DMS53 treated with DMSO at 0.1 percent for 48 hours (cell line): ENCODE results near the gene CHKB.
"Not testable (repeated sequence)": the region's sequence is repeated elsewhere in the genome, so short reads cannot be mapped to it uniquely, and the experiment has no call there.

ENCODE experiments used
- DNase-seq: peaks from one replicate; lab custom pipeline; 2025; ENCODE audit not compliant: unreplicated experiment; lab: John Stamatoyannopoulos, UW

CHKB gene

DNA sequence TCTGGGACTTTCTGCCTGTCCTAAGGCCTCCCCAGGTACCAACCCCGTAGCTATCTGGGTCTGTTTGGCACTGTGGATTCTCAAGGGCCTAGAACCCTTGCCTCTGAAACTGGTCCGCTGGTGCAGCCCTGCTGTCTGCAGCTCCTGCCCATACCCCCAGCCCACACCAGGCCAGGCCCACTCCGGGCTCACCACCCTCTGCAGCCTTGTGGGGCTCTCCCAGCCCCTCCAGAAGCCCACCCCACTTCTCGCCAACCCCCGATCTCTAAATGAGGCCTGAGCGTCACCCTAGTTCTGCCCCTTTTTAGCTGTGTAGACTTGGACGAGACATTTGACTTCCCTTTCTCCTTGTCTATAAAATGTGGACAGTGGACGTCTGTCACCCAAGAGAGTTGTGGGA, 32.3 kb downstream of the CHKB start:
- DNase-seq, result no peak

DNA sequence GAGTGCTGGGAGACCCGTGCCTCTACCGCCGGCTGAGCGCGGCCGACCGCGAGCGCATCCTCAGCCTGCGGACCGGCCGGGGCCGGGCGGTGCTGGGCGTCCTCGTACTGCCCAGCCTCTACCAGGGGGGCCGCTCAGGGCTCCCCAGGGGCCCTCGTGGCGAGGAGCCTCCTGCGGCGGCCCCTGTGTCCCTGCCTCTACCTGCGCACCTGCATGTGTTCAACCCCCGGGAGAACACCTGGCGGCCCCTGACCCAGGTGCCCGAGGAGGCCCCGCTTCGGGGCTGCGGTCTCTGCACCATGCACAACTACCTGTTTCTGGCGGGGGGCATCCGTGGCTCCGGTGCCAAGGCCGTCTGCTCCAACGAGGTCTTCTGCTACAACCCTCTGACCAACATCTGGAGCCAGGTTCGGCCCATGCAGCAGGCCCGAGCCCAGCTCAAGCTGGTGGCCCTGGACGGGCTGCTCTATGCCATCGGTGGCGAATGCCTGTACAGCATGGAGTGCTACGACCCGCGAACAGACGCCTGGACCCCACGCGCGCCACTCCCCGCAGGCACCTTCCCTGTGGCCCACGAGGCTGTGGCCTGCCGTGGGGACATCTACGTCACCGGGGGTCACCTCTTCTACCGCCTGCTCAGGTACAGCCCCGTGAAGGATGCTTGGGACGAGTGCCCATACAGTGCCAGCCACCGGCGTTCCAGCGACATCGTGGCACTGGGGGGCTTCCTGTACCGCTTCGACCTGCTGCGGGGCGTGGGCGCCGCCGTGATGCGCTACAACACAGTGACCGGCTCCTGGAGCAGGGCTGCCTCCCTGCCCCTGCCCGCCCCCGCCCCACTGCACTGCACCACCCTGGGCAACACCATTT, 33.5 kb downstream of the CHKB start:
- DNase-seq, result no peak

DNA sequence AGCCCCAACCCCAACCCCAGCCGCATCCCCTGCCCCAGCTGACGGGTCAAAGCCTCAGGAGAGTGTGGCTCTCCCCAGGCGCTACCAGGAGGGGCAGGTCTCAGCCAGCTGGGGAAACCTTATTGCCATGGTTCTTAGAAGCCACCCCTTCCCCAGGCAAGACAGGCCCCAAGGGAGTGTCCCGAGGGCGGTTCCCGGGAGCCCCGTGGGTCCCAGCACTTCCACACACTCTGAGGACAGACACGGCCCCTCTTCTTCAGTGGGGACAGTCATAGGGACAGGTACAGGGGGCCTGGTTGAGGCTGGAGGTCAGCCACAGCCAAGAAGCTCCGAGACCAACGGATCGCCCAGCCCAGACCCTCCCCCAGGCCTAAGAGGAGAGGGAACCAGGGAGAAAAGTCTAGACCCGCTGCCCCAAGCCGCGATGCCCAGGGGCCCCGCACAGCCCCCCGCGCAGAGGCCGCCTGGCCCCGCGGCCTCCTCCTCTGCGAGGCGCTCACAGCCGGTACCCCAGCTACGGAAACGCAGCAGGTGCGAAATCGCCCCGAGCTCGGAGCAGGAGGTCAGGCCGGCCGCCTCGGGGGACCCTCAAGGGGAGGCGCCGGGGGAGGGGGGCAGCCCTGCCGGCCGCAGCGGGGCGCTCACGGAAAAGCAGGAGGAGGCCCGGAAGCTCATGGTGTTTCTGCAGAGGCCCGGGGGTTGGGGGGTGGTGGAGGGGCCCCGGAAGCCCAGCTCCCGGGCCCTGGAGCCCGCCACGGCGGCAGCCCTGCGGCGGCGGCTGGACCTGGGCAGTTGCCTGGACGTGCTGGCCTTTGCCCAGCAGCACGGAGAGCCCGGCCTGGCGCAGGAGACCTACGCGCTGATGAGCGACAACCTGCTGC, 34.4 kb downstream of the CHKB start:
- no peak for DNase-seq

DNA sequence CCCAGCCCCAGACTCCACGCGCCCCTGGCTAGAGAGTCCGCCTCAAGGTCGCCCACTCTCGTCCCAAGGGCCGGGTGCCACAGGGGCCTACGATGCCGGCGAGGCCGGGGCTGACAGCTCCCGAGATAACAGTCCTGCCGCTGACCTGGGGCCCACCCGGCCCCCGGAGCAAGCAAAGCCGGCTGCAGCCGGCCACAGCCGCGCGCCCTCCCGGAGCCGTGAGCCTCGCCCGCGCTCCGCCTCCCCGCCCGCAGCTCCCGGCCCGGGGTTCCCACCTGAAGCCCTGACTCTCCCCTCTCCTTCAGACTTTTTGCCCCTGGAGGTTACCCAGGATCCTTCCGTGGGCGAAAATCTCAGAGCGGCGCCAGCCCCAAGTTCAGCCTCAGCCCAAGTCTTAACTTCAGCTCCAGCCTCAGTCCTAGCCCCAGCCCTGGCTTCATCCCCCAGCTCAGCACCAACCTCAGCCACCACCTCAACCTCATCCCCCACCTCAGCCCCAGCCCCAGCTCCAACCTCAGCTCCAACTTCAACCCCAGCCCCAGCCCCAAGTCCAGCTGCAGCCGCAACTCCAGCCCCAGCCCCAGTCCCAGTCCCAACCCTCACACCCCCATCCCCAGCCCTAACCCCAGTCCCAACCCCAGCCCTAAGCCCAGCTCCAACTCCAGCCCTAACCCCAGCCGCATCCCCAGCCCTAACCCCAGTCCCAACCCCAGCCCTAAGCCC, 35.2 kb downstream of the CHKB start:
- no peak for DNase-seq

- DNase-seq, result no peak
Measured at GRCh38 chr22:50546326-50547262, 36.1 kb downstream of the CHKB start.

DNA sequence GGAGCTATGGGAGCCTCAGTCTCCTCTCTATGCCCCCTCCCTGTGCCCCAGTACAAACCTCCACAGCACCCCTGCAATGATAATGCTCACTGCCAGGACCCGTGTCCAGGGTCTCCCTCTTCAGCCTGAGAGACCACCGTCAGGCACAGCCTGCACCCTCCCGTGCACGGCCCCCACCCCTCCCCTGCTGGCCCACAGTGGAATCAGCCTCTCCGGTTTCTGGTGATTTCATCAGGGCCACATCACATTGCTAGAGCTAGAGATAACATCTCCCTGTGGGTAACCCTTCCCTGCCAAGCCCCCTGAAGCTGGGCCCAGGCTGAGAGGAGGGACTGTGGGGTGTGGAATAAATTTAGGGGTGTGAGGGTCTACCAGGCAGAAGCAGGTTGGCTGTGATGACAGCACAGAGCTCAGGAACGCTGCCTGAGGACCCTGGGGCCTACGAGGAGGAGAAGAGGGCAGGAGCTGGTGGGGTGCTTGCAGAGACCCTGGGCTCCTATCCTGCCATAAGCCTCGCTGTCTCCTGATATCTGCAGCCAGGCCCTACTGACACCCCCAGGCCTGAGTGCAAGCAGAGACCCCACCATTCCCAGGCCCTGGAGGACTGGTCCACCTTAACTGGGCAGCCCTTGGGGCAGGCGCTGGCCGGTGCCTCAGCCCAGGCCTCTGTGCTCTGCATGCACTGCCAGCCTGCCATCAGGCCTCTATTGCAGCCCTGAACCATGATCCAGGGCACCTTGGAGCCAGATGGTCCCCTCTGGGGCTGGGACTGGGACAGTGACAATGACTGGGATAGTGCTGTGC, 36.9 kb downstream of the CHKB start, which contains the start of gene KLHDC7B:
KLHDC7B (plus strand) TSS at position 378 of the 804 bp plus-strand sequence; CDS start at position 723, 345 bp downstream.
- DNase-seq, result no peak

DNA sequence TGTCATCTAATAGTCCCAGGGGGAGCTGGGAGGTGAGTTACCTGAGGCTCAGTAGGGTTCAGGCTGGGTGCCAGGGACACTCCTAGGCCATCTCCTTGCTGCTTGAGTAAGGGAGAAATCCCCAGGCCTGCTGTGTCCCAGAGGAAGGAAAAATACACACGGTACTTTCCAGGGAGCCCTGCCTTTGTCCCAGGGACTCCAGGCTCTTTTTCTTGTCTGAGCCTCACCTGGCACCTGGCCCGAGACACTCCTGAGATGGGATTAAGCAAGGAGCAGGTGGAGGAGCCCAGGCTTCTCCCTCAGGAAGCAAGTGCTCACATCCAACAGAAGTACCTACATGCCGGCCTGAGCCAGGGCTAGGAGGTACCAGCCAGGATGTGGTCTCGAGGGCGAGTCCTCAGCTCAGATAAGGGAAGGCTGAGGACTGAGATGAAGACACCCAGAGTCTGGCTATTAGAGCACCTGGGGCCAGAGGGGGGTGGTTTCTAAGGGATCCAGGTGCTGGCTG, 37.8 kb downstream of the CHKB start:
- DNase-seq, result peak; percentile 18

GRCh38 chr22:50544078-50544745, 38.4 kb downstream of the CHKB start:
- DNase-seq, result peak; percentile 56

DNA sequence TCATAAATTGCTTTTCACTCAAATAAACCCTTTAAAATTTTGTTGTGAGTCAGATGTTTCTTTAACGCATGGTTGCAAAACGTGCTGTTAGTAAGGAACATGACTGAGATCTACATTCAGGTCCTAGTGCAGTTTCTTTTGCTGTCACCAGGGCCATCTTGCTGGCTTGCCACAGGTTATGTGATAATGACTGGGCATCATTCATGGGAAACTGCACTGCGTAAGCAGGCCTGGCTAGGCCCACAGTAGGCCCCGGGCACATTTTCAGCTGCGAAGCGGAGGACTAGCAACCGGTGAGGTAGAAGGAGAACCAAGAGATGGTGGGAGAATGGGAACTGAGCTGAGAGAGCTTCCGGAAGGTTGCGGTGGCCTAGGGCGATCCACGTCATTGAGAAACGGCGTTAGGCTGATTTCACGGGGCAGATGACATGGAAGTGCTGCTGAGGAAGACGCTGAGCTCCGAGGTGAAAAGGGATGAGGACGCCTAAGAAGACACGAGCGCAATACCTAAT, 40.2 kb downstream of the CHKB start:
- DNase-seq, result no peak

- DNase-seq, result not testable (repeated sequence)
Measured at GRCh38 chr22:50541667-50542026, 41.0 kb downstream of the CHKB start.

DNA sequence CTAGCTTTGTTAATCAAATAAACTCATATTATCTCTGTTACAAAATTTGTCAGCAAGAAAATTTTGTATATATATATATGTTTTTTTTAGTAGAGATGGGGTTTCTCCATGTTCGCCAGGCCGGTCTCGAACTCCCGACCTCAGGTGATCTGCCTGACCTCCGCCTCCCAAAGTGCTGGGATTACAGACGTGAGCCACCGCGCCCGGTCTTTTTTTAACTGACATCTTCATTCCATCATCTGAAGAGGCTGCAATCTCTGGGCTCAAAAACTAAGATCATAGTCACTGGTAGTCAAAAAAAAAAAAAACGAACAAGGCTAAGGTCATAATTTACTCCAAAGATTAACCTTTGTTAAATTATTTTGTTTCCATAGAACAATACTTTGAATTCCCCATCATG, 42.3 kb downstream of the CHKB start:
- DNase-seq, result no peak

DNA sequence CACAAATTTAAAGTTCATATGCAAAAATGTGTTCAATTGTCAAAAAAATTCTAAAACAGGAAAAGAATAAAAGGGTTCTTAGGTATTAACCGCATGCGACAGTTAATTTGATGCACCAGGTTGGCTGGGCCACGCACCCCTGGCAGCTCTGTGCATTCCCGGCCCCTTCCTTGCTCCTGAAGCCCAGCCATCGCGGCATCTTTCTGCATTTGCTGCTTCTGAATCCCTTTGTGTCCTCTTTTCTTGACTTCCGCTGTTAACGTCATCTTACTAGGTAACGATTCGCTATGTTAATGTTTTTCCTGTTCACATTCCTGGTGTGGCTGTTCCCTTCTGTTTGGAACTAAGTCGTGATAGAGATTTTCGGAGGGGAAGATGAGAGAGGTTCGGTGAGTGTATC, 44.9 kb downstream of the CHKB start:
- DNase-seq, result no peak

DNA sequence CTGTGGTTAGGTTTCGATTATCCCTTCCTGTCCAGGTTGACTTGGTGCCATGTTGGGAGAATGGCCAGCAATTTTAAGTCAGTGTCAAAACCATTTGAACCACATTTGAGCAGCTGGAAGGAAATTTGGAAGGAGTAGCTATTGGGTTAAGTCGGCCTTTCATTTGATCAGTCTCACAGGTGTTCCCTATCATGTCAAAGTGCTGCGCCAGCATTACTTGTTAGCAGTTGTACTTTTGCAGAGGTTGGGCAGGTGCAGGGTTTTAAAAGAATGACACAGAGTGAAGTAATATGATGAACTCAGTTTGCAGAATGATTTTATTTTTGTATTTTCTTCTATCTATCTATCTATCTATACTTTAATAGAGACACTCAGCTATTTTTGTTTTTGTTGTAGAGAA, 46.4 kb downstream of the CHKB start:
- DNase-seq, result no peak

DNA sequence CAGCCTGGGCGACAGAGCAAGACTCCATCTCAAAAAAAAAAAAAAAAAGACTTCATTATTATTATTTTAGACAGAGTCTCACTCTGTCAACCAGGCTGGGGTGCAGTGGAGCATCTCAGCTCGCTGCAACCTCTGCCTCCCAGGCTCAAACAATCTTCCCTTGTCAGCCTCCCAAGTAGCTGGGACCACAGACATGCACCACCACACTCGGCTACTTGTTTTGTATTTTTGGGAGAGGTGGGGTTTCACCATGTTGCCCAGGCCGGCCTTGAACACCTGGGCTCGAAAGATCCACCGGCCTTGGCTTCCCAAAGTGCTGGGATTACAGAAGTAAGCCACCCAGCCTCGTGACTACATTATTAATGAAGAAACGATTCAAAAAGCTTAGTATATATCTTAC, 47.5 kb downstream of the CHKB start:
- DNase-seq, result no peak

DNA sequence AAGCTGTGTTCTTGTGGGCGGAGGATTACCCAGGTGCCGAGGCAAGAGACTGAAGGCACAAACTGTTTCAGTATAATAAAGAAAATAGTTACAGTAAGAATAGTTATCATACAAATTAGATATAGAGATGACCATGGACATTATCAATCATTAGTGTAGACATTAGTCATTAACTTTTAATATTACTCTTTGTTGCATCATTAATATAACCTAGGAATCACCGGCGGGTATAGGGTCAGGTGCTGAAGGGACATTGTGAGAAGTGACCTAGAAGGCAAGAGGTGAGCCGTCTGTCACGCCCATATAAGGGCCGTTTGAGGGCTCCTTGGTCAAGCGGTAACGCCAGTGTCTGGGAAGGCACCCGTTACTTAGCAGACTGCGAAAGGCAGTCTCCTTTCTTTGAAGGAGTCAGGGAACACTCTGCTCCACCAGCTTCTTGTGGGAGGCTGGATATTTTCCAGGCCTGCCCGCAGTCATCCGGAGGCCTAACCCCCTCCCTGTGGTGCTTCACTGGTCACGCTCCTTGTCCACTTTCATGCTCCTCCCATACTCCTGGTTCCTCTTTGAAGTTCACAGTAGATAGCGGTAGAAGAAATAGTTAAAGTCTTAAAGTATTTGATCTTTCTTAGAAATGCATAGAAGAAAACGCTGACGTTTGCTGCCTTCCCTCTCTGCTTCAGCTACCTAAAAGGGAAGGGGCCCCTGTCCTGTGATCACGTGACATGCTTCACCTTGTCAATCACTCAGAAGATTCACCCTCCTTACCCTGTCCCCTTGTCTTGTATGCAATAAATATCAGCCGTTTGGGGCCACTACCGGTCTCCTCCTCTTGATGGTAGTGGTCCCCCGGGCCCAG, 48.6 kb downstream of the CHKB start:
- peak; percentile 18 for DNase-seq

GRCh38 chr22:50532824-50533796, 49.5 kb downstream of the CHKB start:
- DNase-seq, result no peak
